CD14-positive monocyte (primary cell): ENCODE results near the gene CHN1. TPM values are rescaled to one million over a fixed set of nuclear protein-coding genes. Genes with fewer than 3 reads are reported as not detected.

Experiments used
- DNase-seq, 3 donors: peaks; one replicate each; pipeline ENCODE4 v3.0.0-alpha.2; 2011 to 2022
- H2AFZ ChIP-seq: 2 replicates; pipeline ENCODE4 v1.6.0; 2012; ENCODE audit warnings: mild to moderate bottlenecking, low read depth, low read length, inconsistent platforms; ENCODE audit not compliant: insufficient read depth, poor library complexity, severe bottlenecking
- H3K27ac ChIP-seq, 2 donors: 1 replicate in 1 of 2; 2 replicates in 1 of 2; pipeline ENCODE4 v1.5.1; 2012 to 2013; ENCODE audit warnings: low read length in 2 of 2, control low read depth in 1 of 2, inconsistent platforms in 1 of 2, low read depth in 1 of 2, mild to moderate bottlenecking in 1 of 2
- H3K27me3 ChIP-seq, 2 donors: one replicate each; pipeline versions ENCODE4 v1.6.0 to v1.6.1; 2011 to 2013; ENCODE audit warnings: low read length in 2 of 2; ENCODE audit not compliant: control insufficient read depth in 2 of 2, insufficient read depth in 2 of 2
- H3K36me3 ChIP-seq, 2 donors: replicated peaks in 1 of 2; 1 replicate in 1 of 2; 2 replicates in 1 of 2; pipeline versions ENCODE4 v1.5.1 to v1.6.1; 2012 to 2013; ENCODE audit warnings: low read length in 2 of 2, control low read depth in 1 of 2, inconsistent platforms in 1 of 2, mild to moderate bottlenecking in 1 of 2; ENCODE audit not compliant: insufficient read depth in 2 of 2, control insufficient read depth in 1 of 2
- H3K4me1 ChIP-seq, 2 donors: 1 replicate in 1 of 2; 2 replicates in 1 of 2; pipeline versions ENCODE4 v1.5.1 to v1.6.1; 2012 to 2013; ENCODE audit warnings: low read length in 2 of 2, control low read depth in 1 of 2, inconsistent platforms in 1 of 2, mild to moderate bottlenecking in 1 of 2, moderate library complexity in 1 of 2; ENCODE audit not compliant: insufficient read depth in 2 of 2, control insufficient read depth in 1 of 2
- H3K4me2 ChIP-seq: replicated peaks from 2 replicates; pipeline ENCODE3; 2012; ENCODE audit warnings: low read length, moderate library complexity, mild to moderate bottlenecking; ENCODE audit not compliant: poor library complexity, severe bottlenecking; ENCODE audit errors: extremely low read depth
- H3K4me3 ChIP-seq, 3 experiments: fragments of 200-600 bp in 1 of 3; sonication (generic) in 1 of 3; replicated peaks in 1 of 3; 1 replicate in 2 of 3; 2 replicates in 1 of 3; pipeline ENCODE4 v1.5.1; 2011 to 2013; ENCODE audit warnings: low read length in 3 of 3, mild to moderate bottlenecking in 3 of 3, control low read depth in 2 of 3, low read depth in 2 of 3, inconsistent platforms in 1 of 3, moderate library complexity in 1 of 3
- H3K79me2 ChIP-seq: 2 replicates; pipeline ENCODE4 v1.6.0; 2012; ENCODE audit warnings: mild to moderate bottlenecking, control low read depth, inconsistent platforms, low read length, moderate library complexity; ENCODE audit not compliant: insufficient read depth
- H3K9ac ChIP-seq: 2 replicates; pipeline ENCODE4 v1.6.0; 2017; ENCODE audit warnings: low read length, mild to moderate bottlenecking; ENCODE audit not compliant: insufficient read depth, poor library complexity, severe bottlenecking
- H3K9me3 ChIP-seq, 2 donors: replicated peaks in 1 of 2; 1 replicate in 1 of 2; 2 replicates in 1 of 2; pipeline versions ENCODE4 v1.5.1 to v1.6.1; 2012 to 2013; ENCODE audit warnings: low read length in 2 of 2, control low read depth in 1 of 2; ENCODE audit not compliant: control insufficient read depth in 1 of 2, insufficient read depth in 1 of 2
- H4K20me1 ChIP-seq: 2 replicates; pipeline ENCODE4 v1.6.0; 2012; ENCODE audit warnings: mild to moderate bottlenecking, low read length, control low read depth, moderate library complexity; ENCODE audit not compliant: insufficient read depth
- H3K27ac Mint-ChIP-seq, 7 donors: one replicate each; pipeline ENCODE4 v1.8.0; 2020; ENCODE audit warnings: mild to moderate bottlenecking in 7 of 7, mixed read lengths in 7 of 7, moderate library complexity in 6 of 7, inconsistent platforms in 2 of 7
- H3K27me3 Mint-ChIP-seq, 3 donors: one replicate each; pipeline ENCODE4 v1.8.0; 2021 to 2022; ENCODE audit warnings: low read depth in 3 of 3, mild to moderate bottlenecking in 3 of 3, mixed read lengths in 3 of 3, moderate library complexity in 3 of 3, inconsistent platforms in 1 of 3
- H3K36me3 Mint-ChIP-seq, 2 donors: one replicate each; pipeline ENCODE4 v1.8.0; 2020; ENCODE audit warnings: mixed read lengths in 2 of 2, inconsistent platforms in 1 of 2, mild to moderate bottlenecking in 1 of 2
- H3K4me1 Mint-ChIP-seq: one replicate; pipeline ENCODE4 v1.8.0; 2020; ENCODE audit warnings: mild to moderate bottlenecking, mixed read lengths
- H3K4me3 Mint-ChIP-seq, 2 donors: one replicate each; pipeline ENCODE4 v1.8.0; 2020; ENCODE audit warnings: mild to moderate bottlenecking in 2 of 2, mixed read lengths in 2 of 2, moderate library complexity in 1 of 2
- H3K9me3 Mint-ChIP-seq, 7 donors: one replicate each; pipeline ENCODE4 v1.8.0; 2020 to 2022; ENCODE audit warnings: mixed read lengths in 7 of 7, mild to moderate bottlenecking in 6 of 7, moderate library complexity in 6 of 7, inconsistent platforms in 2 of 7
- CTCF ChIP-seq: fragments of 200-600 bp; IDR thresholded peaks from one replicate; pipeline ENCODE4 v1.8.0; 2022; ENCODE audit warnings: antibody characterized with exemption, mild to moderate bottlenecking
- WGBS: methylation state at CpG from one replicate; pipeline ENCODE4 v1.1.5; 2013; ENCODE audit warnings: missing lambda C conversion rate; ENCODE audit not compliant: insufficient coverage; 5-methylcytosine and 5-hydroxymethylcytosine counted together
- intact Hi-C, 2 donors: fragments of 100-400 bp; cut with micrococcal nuclease; formaldehyde crosslinking; loops; one replicate each; pipeline versions ENCODE4 v1.15.0 to v1.15.1; 2023
- polyA plus RNA-seq, 3 donors: library from polyadenylated mRNA; depleted of rRNA in 1 of 3; unstranded in 2 of 3; stranded (reverse) in 1 of 3; fragments of 300-500 nt in 2 of 3; fragments of >200 nt in 1 of 3; fragmentation: Illumina TruSeq in 2 of 3; gene quantifications; 1 replicate in 2 of 3; 2 replicates in 1 of 3; pipeline ENCODE4 v1.2.3, GENCODE V29; 2012 to 2021

CHN1 gene
- polyA plus RNA-seq, 3 donors, result 0.36 TPM; not detected in 2

GRCh38 chr2:174796319-174796771 is 208.8 kb downstream of the CHN1 start:
- TF ChIP-seq CTCF, result no peak
- Mint-ChIP-seq H3K27me3 (peaks cover 1 to 10% (median 9%) of the 10 kb centered on the region in 3 donors), H3K4me1 (peaks cover 8% of the 10 kb centered on the region), H3K4me3 (no peak overlapping the region), H3K27ac (no peak overlapping the region), H3K9me3 (peaks cover 0 to 3% (median 0%) of the 10 kb centered on the region in 7 donors), H3K36me3 (no peaks in the 10 kb centered on the region)
- intact Hi-C loops, result no loop called here
- H3K4me3 ChIP-seq, result no peak overlapping the region
- H3K4me2 ChIP-seq, result no peak overlapping the region
- no peaks in the 10 kb centered on the region for H3K79me2 ChIP-seq
- H4K20me1 ChIP-seq, result no peaks in the 10 kb centered on the region
- no peak overlapping the region for H3K27ac ChIP-seq
- no peak overlapping the region for H2AFZ ChIP-seq
- no peaks in the 10 kb centered on the region for H3K36me3 ChIP-seq
- DNase-seq, result no peak
- H3K9ac ChIP-seq, result no peak overlapping the region
- no peaks in the 10 kb centered on the region for H3K9me3 ChIP-seq
- H3K4me1 ChIP-seq, result no peaks in the 10 kb centered on the region
- peaks cover 0 to 2% of the 10 kb centered on the region in 2 donors for H3K27me3 ChIP-seq

DNA sequence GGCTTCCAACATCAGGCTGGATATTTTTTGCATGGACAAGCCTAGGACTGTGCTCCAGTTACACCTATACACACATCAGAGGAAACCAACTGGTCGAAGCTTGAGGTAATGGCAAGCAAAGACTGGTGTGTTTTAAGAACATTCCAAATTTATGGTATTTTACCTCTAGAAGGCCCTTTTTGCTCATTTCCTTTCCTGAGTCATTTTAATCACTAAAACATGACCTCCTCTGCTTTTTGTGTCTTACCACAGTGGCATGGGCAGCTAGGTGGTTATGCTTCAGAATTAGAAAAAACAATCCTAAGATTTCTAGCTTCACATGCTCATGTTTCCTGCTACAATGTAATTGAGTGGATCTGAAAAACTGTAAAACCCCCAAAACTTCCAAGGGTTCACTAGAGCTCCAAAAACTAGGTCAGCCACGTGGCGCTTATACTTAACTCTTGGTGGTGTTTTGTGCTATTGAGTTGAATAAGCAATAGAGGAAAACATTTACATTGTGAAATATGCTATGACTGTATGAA is 210.3 kb downstream of the CHN1 start:
- peaks cover 0 to 3% (median 0%) of the 10 kb centered on the region in 7 donors for H3K9me3 Mint-ChIP-seq
- no peak overlapping the region for H3K4me3 ChIP-seq
- WGBS, result no CpG with 5 or more reads among the region's 3 CpGs

More for the DNA sequence above, 210.3 kb downstream of the CHN1 start:
- no peak overlapping the region for H3K9ac ChIP-seq
- TF ChIP-seq CTCF, result no peak
- Mint-ChIP-seq H3K27me3 (peaks cover 1 to 13% (median 10%) of the 10 kb centered on the region in 3 donors), H3K27ac (no peak overlapping the region), H3K36me3 (no peaks in the 10 kb centered on the region), H3K4me1 (peaks cover 8% of the 10 kb centered on the region), H3K4me3 (no peak overlapping the region)
- no peak overlapping the region for H2AFZ ChIP-seq
- H4K20me1 ChIP-seq, result no peaks in the 10 kb centered on the region
- no peaks in the 10 kb centered on the region for H3K4me1 ChIP-seq
- H3K27ac ChIP-seq, result no peak overlapping the region
- intact Hi-C loops, result no loop called here
- no peaks in the 10 kb centered on the region for H3K79me2 ChIP-seq
- H3K27me3 ChIP-seq, result peaks cover 0 to 2% of the 10 kb centered on the region in 2 donors
- H3K4me2 ChIP-seq, result no peak overlapping the region
- no peak for DNase-seq
- no peaks in the 10 kb centered on the region for H3K9me3 ChIP-seq
- H3K36me3 ChIP-seq, result no peaks in the 10 kb centered on the region
